SK-N-SH (cell line): ENCODE data around the gene GRHL3. TPM values are rescaled to one million over a fixed set of nuclear protein-coding genes. Genes with fewer than 3 reads are reported as not detected.

ENCODE experiments used
- CTCF ChIA-PET: fragments of 300-600, 350-600 bp; formaldehyde crosslinking; extraction: SDS; loops from one replicate; lab custom pipeline; 2021; lab: Yijun Ruan, JAX
- POLR2A ChIA-PET: fragments of 350-600 bp; sonication (Branson Sonifier 250); formaldehyde crosslinking; extraction: SDS; loops from one replicate; lab custom pipeline; 2020; ENCODE audit warnings: antibody characterized with exemption, inconsistent platforms; lab: Yijun Ruan, JAX
- DNase-seq: peaks from one replicate; pipeline ENCODE4 v3.0.0; 2012
- H2AFZ ChIP-seq: fragments of 200-600 bp; sonication (generic); 2 replicates; pipeline ENCODE4 v1.8.1; 2016; ENCODE audit warnings: antibody characterized with exemption, mild to moderate bottlenecking, low read depth
- H3F3A ChIP-seq: fragments of 200-600 bp; sonication (generic); replicated peaks from 2 replicates; pipeline ENCODE3; 2016; ENCODE audit warnings: antibody characterized with exemption, mild to moderate bottlenecking; ENCODE audit not compliant: insufficient read depth
- H3K27ac ChIP-seq, 2 experiments: fragments of 200-500 bp in 1 of 2; fragments of 200-600 bp in 1 of 2; sonication (Bioruptor generic) in 1 of 2; sonication (generic), shearing (Covaris generic) in 1 of 2; 2 replicates each; pipeline versions ENCODE4 v1.5.1 to v1.6.1; 2014 to 2016; ENCODE audit warnings: low read depth in 2 of 2, inconsistent platforms in 1 of 2, low read length in 1 of 2, mild to moderate bottlenecking in 1 of 2, mixed read lengths in 1 of 2
- H3K27me3 ChIP-seq: fragments of 200-600 bp; sonication (generic), shearing (Covaris generic); 2 replicates; pipeline ENCODE4 v1.6.1; 2016; ENCODE audit warnings: mixed run types; ENCODE audit not compliant: insufficient read depth
- H3K36me3 ChIP-seq, 2 experiments: fragments of 200-500 bp in 1 of 2; fragments of 200-600 bp in 1 of 2; sonication (Bioruptor generic) in 1 of 2; sonication (generic) in 1 of 2; replicated peaks in 1 of 2; 2 replicates each; pipeline versions ENCODE3 to v1.5.1; 2014 to 2016; ENCODE audit warnings: low read length in 1 of 2, mild to moderate bottlenecking in 1 of 2; ENCODE audit not compliant: insufficient read depth in 2 of 2, control insufficient read depth in 1 of 2
- H3K4me1 ChIP-seq, 2 experiments: fragments of 200-500 bp in 1 of 2; fragments of 200-600 bp in 1 of 2; sonication (Bioruptor generic) in 1 of 2; sonication (generic), shearing (Covaris generic) in 1 of 2; 2 replicates each; pipeline versions ENCODE4 v1.5.1 to v1.6.1; 2014 to 2016; ENCODE audit warnings: low read depth in 1 of 2, low read length in 1 of 2, mixed run types in 1 of 2; ENCODE audit not compliant: insufficient read depth in 2 of 2, control insufficient read depth in 1 of 2
- H3K4me2 ChIP-seq: fragments of 200-600 bp; sonication (generic), shearing (Covaris generic); 2 replicates; pipeline ENCODE4 v1.6.1; 2017; ENCODE audit warnings: mixed run types
- H3K4me3 ChIP-seq, 2 experiments: fragments of 200-500 bp in 1 of 2; fragments of 200-600 bp in 1 of 2; sonication (Bioruptor generic) in 1 of 2; sonication (generic), shearing (Covaris generic) in 1 of 2; 2 replicates each; pipeline versions ENCODE4 v1.5.1 to v1.8.1; 2014 to 2016; ENCODE audit warnings: low read depth in 2 of 2, inconsistent platforms in 1 of 2, low read length in 1 of 2, mild to moderate bottlenecking in 1 of 2, mixed read lengths in 1 of 2, moderate library complexity in 1 of 2
- H3K79me2 ChIP-seq: fragments of 200-600 bp; sonication (generic); 2 replicates; pipeline ENCODE4 v1.8.1; 2017; ENCODE audit warnings: mild to moderate bottlenecking; ENCODE audit not compliant: insufficient read depth
- H3K9ac ChIP-seq: fragments of 200-600 bp; sonication (generic); 2 replicates; pipeline ENCODE4 v1.6.1; 2017; ENCODE audit warnings: mixed run types
- H3K9me2 ChIP-seq: fragments of 200-600 bp; sonication (generic); 2 replicates; pipeline ENCODE4 v1.6.1; 2017; ENCODE audit warnings: mixed run types
- H3K9me3 ChIP-seq: fragments of 200-600 bp; sonication (generic); 2 replicates; pipeline ENCODE4 v1.6.1; 2017; ENCODE audit warnings: mixed run types, mild to moderate bottlenecking, moderate library complexity
- H4K20me1 ChIP-seq: fragments of 200-600 bp; sonication (generic); 2 replicates; pipeline ENCODE4 v1.6.1; 2017; ENCODE audit warnings: mild to moderate bottlenecking, mixed run types; ENCODE audit not compliant: insufficient read depth
- CHD2 ChIP-seq: fragments of 150-350 bp; IDR thresholded peaks from 2 replicates; pipeline ENCODE4 v1.6.1; 2018; ENCODE audit warnings: low read length; ENCODE audit not compliant: partially characterized antibody
- EZH2phosphoT487 ChIP-seq: fragments of 200-600 bp; sonication (generic); IDR thresholded peaks from 2 replicates; pipeline ENCODE4 v1.6.1; 2017; ENCODE audit warnings: low read depth, mixed run types, mild to moderate bottlenecking, antibody characterized with exemption, moderate library complexity, borderline replicate concordance
- FOSL2 ChIP-seq: IDR thresholded peaks from 2 replicates; pipeline ENCODE4 v1.4.0; 2012; ENCODE audit warnings: low read depth, mild to moderate bottlenecking, moderate library complexity, borderline replicate concordance
- FOXJ3 ChIP-seq: sonication (generic); formaldehyde crosslinking; IDR thresholded peaks from 2 replicates; pipeline ENCODE4 v1.5.1; 2020; ENCODE audit warnings: mild to moderate bottlenecking, missing genetic modification reagents
- GABPA ChIP-seq: IDR thresholded peaks from 2 replicates; pipeline ENCODE4 v1.4.0; 2012; ENCODE audit warnings: low read depth, mild to moderate bottlenecking
- JUND ChIP-seq: IDR thresholded peaks from 2 replicates; pipeline ENCODE4 v1.4.0; 2012
- MXI1 ChIP-seq: IDR thresholded peaks from 2 replicates; pipeline ENCODE4 v1.6.1; 2012; ENCODE audit warnings: mild to moderate bottlenecking, low read depth, low read length, improper control_type of control experiment
- NRF1 ChIP-seq: IDR thresholded peaks from 2 replicates; pipeline ENCODE4 v1.6.1; 2012; ENCODE audit warnings: low read depth, mild to moderate bottlenecking, low read length
- POLR2AphosphoS5 ChIP-seq: IDR thresholded peaks from 2 replicates; pipeline ENCODE4 v1.6.1; 2012; ENCODE audit warnings: low read depth, low read length
- RCOR1 ChIP-seq: fragments of 150-350 bp; IDR thresholded peaks from 2 replicates; pipeline ENCODE4 v1.6.1; 2017; ENCODE audit warnings: antibody characterized with exemption, low read length
- SIN3A ChIP-seq: IDR thresholded peaks from 2 replicates; pipeline ENCODE4 v1.6.1; 2012; ENCODE audit warnings: low read depth, mild to moderate bottlenecking, low read length, moderate library complexity, borderline replicate concordance
- TAF1 ChIP-seq: IDR thresholded peaks from 2 replicates; pipeline ENCODE4 v1.6.1; 2012; ENCODE audit warnings: low read depth, mild to moderate bottlenecking, low read length, moderate library complexity, borderline replicate concordance
- TCF12 ChIP-seq: IDR thresholded peaks from 2 replicates; pipeline ENCODE4 v1.4.0; 2012
- WGBS: methylation state at CpG from one replicate; pipeline ENCODE4 v1.1.6; 2017; ENCODE audit warnings: low lambda C conversion rate; 5-methylcytosine and 5-hydroxymethylcytosine counted together
- polyA plus RNA-seq, 3 experiments: library from polyadenylated mRNA; depleted of rRNA; stranded (reverse); fragments of >200 nt; gene quantifications; 2 replicates each; pipeline ENCODE4 v1.2.3, GENCODE V29; 2012
- TF ChIP-seq, protein P1 (sequence below): IDR thresholded peaks from 2 replicates; pipeline ENCODE4 v1.4.0; 2012; ENCODE audit warnings: low read depth
- TF ChIP-seq, protein P2 (sequence below): IDR thresholded peaks from 2 replicates; pipeline ENCODE4 v1.6.1; 2012; ENCODE audit warnings: mild to moderate bottlenecking, low read depth, low read length, moderate library complexity
- TF ChIP-seq, protein P3 (sequence below): IDR thresholded peaks from 2 replicates; pipeline ENCODE4; 2012
- TF ChIP-seq, protein P4 (sequence below): IDR thresholded peaks from 2 replicates; pipeline ENCODE4 v1.4.0; 2012; ENCODE audit warnings: low read depth, borderline replicate concordance
- TF ChIP-seq, protein P5 (sequence below): fragments of 150-350 bp; IDR thresholded peaks from 2 replicates; pipeline ENCODE4 v1.6.1; 2016; ENCODE audit warnings: mild to moderate bottlenecking, low read depth, low read length

Gene GRHL3
- polyA plus RNA-seq, 1 of the 3 experiments (the other 2 are of a cell fraction) = 0.05 TPM

DNA sequence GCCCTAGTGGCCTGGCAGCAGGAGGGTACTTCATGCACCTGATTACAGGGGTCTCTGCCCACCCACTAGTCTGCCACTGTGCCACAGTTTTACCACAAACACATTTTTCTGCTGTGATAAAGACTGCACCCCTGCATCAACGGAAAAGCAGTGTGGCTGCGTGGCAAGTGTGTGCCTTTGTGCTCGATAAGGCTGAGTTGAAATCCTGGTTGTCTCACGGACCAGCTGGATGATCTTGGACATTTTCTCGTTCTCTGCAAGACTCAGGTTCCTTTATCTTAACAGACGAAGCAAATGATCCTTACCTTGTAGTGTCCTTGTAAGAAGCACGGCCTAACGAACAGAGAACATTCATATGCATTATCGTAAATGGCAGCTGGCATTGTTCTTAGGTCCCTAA, 10.2 kb downstream of the GRHL3 start:
- no peaks in the 10 kb centered on the region for H3F3A ChIP-seq
- H3K4me1 ChIP-seq = no peaks in the 10 kb centered on the region
- H3K9me3 ChIP-seq = no peaks in the 10 kb centered on the region
- no peak overlapping the region for H3K4me3 ChIP-seq
- no peaks in the 10 kb centered on the region for H3K9me2 ChIP-seq
- H3K9ac ChIP-seq = no peak overlapping the region
- DNase-seq = no peak
- no peak overlapping the region for H3K27ac ChIP-seq
- no peaks in the 10 kb centered on the region for H3K36me3 ChIP-seq
- H3K4me2 ChIP-seq = no peak overlapping the region
- H4K20me1 ChIP-seq = no peaks in the 10 kb centered on the region
- 64% methylated on average over 6 of the region's 9 CpGs for WGBS
- no peaks in the 10 kb centered on the region; the same call in 1 of the 2 replicates for H3K27me3 ChIP-seq
- H2AFZ ChIP-seq = no peak overlapping the region
- TF ChIP-seq JUND = no peak
- no peak for TF ChIP-seq TAF1
- no peak for TF ChIP-seq CHD2
- no peak for TF ChIP-seq MXI1
- TF ChIP-seq, protein P1, sequence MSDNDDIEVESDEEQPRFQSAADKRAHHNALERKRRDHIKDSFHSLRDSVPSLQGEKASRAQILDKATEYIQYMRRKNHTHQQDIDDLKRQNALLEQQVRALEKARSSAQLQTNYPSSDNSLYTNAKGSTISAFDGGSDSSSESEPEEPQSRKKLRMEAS = no peak
- TF ChIP-seq EZH2phosphoT487 = no peak
- TF ChIP-seq NRF1 = no peak
- no peak for TF ChIP-seq FOXJ3 (CRISPR knock-in tag)
- TF ChIP-seq POLR2AphosphoS5 = no peak
- TF ChIP-seq GABPA = no peak
- TF ChIP-seq RCOR1 = no peak
- ChIA-PET CTCF (interaction anchor here (2.1 kb wide), 1 partner anchor 62 kb away, joined by 10 read pairs; no protein-coding TSS in a partner anchor), POLR2A (no interaction called here)
- H3K79me2 ChIP-seq = no peaks in the 10 kb centered on the region

DNA sequence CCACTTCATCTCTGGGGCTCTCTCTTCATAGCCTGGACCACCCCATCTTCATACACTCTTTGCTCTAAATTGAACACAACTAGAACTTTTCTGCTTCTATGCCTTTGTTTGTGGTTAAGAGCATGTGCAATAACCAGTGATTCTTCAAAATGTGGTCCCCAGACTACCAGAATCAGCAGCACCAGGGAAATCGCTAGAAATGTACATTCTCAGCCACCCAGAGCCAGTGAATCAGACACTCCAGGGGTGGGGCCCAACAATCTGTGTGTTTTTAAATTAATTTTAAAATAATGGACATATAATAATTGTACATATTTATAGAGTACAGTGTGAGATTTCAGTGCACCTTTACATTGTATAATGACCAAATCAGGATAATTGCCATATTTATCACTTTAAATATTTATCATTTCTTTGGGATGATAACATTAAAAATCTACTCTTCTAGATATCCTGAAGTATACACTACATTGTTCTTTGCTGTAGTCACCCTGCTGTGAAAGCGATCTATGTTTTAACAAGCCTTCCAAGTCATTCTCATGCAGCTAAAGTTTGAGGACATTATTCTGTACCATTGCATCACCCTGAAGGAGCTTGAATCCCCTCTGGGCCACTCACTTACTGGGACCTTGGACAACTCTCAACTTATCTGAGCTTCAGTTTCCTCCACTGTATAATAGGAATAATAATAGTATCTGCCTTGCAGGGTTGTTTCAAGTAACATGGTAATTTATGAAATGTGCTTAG, 10.8 kb downstream of the GRHL3 start:
- POLR2A ChIA-PET = no interaction called here

More for the DNA sequence above, 10.8 kb downstream of the GRHL3 start:
- H3K27ac ChIP-seq = no peak overlapping the region
- no peak overlapping the region for H3K4me2 ChIP-seq
- 87% methylated on average over 2 of the region's 2 CpGs for WGBS
- H3F3A ChIP-seq = no peaks in the 10 kb centered on the region
- H3K4me1 ChIP-seq = no peaks in the 10 kb centered on the region; a peak in 1 of 4 replicates
- H3K79me2 ChIP-seq = no peaks in the 10 kb centered on the region
- TF ChIP-seq, protein P2, sequence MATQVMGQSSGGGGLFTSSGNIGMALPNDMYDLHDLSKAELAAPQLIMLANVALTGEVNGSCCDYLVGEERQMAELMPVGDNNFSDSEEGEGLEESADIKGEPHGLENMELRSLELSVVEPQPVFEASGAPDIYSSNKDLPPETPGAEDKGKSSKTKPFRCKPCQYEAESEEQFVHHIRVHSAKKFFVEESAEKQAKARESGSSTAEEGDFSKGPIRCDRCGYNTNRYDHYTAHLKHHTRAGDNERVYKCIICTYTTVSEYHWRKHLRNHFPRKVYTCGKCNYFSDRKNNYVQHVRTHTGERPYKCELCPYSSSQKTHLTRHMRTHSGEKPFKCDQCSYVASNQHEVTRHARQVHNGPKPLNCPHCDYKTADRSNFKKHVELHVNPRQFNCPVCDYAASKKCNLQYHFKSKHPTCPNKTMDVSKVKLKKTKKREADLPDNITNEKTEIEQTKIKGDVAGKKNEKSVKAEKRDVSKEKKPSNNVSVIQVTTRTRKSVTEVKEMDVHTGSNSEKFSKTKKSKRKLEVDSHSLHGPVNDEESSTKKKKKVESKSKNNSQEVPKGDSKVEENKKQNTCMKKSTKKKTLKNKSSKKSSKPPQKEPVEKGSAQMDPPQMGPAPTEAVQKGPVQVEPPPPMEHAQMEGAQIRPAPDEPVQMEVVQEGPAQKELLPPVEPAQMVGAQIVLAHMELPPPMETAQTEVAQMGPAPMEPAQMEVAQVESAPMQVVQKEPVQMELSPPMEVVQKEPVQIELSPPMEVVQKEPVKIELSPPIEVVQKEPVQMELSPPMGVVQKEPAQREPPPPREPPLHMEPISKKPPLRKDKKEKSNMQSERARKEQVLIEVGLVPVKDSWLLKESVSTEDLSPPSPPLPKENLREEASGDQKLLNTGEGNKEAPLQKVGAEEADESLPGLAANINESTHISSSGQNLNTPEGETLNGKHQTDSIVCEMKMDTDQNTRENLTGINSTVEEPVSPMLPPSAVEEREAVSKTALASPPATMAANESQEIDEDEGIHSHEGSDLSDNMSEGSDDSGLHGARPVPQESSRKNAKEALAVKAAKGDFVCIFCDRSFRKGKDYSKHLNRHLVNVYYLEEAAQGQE = no peak
- TF ChIP-seq POLR2AphosphoS5 = no peak
- TF ChIP-seq TCF12 = no peak
- TF ChIP-seq, protein P3, sequence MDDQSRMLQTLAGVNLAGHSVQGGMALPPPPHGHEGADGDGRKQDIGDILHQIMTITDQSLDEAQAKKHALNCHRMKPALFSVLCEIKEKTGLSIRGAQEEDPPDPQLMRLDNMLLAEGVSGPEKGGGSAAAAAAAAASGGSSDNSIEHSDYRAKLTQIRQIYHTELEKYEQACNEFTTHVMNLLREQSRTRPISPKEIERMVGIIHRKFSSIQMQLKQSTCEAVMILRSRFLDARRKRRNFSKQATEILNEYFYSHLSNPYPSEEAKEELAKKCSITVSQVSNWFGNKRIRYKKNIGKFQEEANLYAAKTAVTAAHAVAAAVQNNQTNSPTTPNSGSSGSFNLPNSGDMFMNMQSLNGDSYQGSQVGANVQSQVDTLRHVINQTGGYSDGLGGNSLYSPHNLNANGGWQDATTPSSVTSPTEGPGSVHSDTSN = no peak
- no peak for TF ChIP-seq FOSL2
- TF ChIP-seq, protein P4, sequence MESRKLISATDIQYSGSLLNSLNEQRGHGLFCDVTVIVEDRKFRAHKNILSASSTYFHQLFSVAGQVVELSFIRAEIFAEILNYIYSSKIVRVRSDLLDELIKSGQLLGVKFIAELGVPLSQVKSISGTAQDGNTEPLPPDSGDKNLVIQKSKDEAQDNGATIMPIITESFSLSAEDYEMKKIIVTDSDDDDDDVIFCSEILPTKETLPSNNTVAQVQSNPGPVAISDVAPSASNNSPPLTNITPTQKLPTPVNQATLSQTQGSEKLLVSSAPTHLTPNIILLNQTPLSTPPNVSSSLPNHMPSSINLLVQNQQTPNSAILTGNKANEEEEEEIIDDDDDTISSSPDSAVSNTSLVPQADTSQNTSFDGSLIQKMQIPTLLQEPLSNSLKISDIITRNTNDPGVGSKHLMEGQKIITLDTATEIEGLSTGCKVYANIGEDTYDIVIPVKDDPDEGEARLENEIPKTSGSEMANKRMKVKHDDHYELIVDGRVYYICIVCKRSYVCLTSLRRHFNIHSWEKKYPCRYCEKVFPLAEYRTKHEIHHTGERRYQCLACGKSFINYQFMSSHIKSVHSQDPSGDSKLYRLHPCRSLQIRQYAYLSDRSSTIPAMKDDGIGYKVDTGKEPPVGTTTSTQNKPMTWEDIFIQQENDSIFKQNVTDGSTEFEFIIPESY = no peak
- TF ChIP-seq, protein P5, sequence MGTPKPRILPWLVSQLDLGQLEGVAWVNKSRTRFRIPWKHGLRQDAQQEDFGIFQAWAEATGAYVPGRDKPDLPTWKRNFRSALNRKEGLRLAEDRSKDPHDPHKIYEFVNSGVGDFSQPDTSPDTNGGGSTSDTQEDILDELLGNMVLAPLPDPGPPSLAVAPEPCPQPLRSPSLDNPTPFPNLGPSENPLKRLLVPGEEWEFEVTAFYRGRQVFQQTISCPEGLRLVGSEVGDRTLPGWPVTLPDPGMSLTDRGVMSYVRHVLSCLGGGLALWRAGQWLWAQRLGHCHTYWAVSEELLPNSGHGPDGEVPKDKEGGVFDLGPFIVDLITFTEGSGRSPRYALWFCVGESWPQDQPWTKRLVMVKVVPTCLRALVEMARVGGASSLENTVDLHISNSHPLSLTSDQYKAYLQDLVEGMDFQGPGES = no peak
- no peak for TF ChIP-seq SIN3A
- no peak for TF ChIP-seq FOXJ3 (CRISPR knock-in tag)
- TF ChIP-seq, protein P1 = no peak
- TF ChIP-seq MXI1 = no peak
- no peaks in the 10 kb centered on the region; the same call in 1 of the 2 replicates for H3K27me3 ChIP-seq
- H3K36me3 ChIP-seq = no peaks in the 10 kb centered on the region
- H4K20me1 ChIP-seq = no peaks in the 10 kb centered on the region
- no peaks in the 10 kb centered on the region for H3K9me3 ChIP-seq
- no peak overlapping the region for H3K9ac ChIP-seq
- H3K4me3 ChIP-seq = no peak overlapping the region
- DNase-seq = no peak
- CTCF ChIA-PET = interaction anchor here (1.7 to 2.1 kb wide), 2 partner anchors 62 to 128 kb away, joined by 4 to 10 read pairs; no protein-coding TSS in a partner anchor
- H2AFZ ChIP-seq = no peak overlapping the region; the same call in 1 of the 2 replicates
- no peaks in the 10 kb centered on the region for H3K9me2 ChIP-seq
